ENCODE results near the gene CASP1. TPM values are rescaled to one million over a fixed set of nuclear protein-coding genes. Genes with fewer than 3 reads are reported as not detected.
A peak's percentile ranks its signal among the peaks of the same experiment; 100 is the strongest.

The CASP1 gene
- total RNA-seq, 1 donor from 2014 or later: 158 TPM

DNA sequence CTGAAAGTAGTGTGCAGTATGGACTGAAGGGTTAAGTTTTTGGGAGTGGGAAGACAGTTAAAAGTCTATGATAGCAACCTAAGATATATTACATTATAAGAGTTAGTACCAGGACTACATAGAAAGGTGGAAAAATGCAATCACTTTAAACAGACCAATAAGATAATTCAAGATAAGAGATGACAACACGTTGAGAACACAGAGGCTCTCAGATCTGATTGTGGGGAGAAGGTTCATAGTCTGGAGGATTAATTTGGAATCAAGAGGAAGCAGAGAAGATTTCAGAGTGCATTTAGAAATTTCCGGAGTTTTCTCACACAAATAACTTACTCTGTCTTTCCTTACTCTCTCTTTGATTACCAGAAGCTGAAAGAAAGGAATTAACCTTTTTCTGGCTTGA, 12.4 kb downstream of the CASP1 start:
- Histone ChIP-seq H3K9me3 (no peaks in the 10 kb centered on the region), H3K36me3 (peaks cover 22% of the 10 kb centered on the region), H3K27me3 (ENCODE audit: low read depth) (no peaks in the 10 kb centered on the region), H3K4me1 (no peaks in the 10 kb centered on the region), H3K27ac (peak overlapping the region; percentile 31), H3K4me3 (peak overlapping the region; percentile 3)
- ATAC-seq: no peak
- intact Hi-C loops (cut with DNase I): no loop called here
- TF ChIP-seq CTCF (IDR thresholded peaks at IDR 0.05): no peak
- DNase-seq: no peak

DNA sequence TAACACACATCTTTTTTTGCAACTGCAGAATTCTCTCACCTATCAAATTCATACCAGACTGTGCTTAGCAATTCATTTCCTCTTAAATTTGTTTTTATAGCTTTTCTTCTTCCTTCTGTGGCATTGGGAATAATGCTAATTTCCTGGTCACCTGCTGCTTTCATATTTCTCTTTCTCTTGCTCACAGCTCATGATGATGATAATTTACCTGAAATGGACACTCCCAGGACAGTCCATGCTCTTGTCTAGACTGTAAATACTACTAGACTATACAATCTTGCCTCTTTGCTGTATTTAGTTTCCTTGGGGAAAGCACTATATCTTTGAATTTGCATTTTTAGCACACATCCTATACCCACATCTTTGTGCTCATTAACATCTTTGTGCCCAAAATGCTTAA, 27.5 kb downstream of the CASP1 start:
- no peak for ATAC-seq
- intact Hi-C loops (cut with DNase I): no loop called here

GRCh38 chr11:105005451-105005845, 29.5 kb downstream of the CASP1 start:
- no peaks in the 10 kb centered on the region for H3K36me3 ChIP-seq
- H3K27me3 ChIP-seq (ENCODE audit: low read depth): no peaks in the 10 kb centered on the region
- H3K4me1 ChIP-seq: no peaks in the 10 kb centered on the region
- ATAC-seq (no peak), DNase-seq (no peak)
- no peak for TF ChIP-seq CTCF (IDR thresholded peaks at IDR 0.05)
- intact Hi-C loops (cut with DNase I): no loop called here
- H3K27ac ChIP-seq: no peak overlapping the region
- H3K4me3 ChIP-seq: no peak overlapping the region
- no peaks in the 10 kb centered on the region for H3K9me3 ChIP-seq

More for the DNA sequence above, 27.5 kb downstream of the CASP1 start:
- TF ChIP-seq CTCF (IDR thresholded peaks at IDR 0.05): no peak
- no peak for DNase-seq
- H3K9me3 ChIP-seq: no peaks in the 10 kb centered on the region
- H3K4me1 ChIP-seq: no peaks in the 10 kb centered on the region
- no peak overlapping the region for H3K4me3 ChIP-seq
- H3K27me3 ChIP-seq (ENCODE audit: low read depth): no peaks in the 10 kb centered on the region
- H3K36me3 ChIP-seq: no peaks in the 10 kb centered on the region
- no peak overlapping the region for H3K27ac ChIP-seq

DNA sequence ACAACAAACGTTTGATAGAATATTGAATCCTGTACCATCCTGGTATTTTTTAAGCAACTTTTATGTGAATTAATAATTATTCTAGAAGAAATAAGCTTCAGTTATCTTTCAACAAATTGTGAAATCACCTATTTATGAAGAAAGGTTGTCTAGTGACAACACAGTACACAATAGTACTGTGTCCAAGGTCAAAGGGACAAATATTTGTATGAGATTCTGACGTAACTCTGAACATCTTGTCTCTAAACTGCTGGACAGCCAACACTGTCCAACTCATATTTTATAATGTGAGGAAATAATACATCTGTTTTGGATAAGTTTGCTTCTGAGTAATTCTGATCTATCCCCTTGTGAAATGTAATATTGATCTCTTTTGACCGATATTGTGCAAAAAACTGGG, 30.9 kb downstream of the CASP1 start:
- TF ChIP-seq CTCF (IDR thresholded peaks at IDR 0.05): no peak
- no peak for ATAC-seq
- no peaks in the 10 kb centered on the region for H3K36me3 ChIP-seq
- no peak overlapping the region for H3K4me3 ChIP-seq
- no peaks in the 10 kb centered on the region for H3K4me1 ChIP-seq
- H3K27ac ChIP-seq: no peak overlapping the region
- intact Hi-C loops (cut with DNase I): no loop called here
- H3K9me3 ChIP-seq: no peaks in the 10 kb centered on the region
- H3K27me3 ChIP-seq (ENCODE audit: low read depth): no peaks in the 10 kb centered on the region
- DNase-seq: no peak

GRCh38 chr11:105003151-105003550, 31.8 kb downstream of the CASP1 start:
- Histone ChIP-seq H3K36me3 (no peaks in the 10 kb centered on the region), H3K27ac (no peak overlapping the region), H3K9me3 (no peaks in the 10 kb centered on the region), H3K27me3 (ENCODE audit: low read depth) (no peaks in the 10 kb centered on the region), H3K4me3 (no peak overlapping the region), H3K4me1 (no peaks in the 10 kb centered on the region)
- no peak for DNase-seq
- TF ChIP-seq CTCF (IDR thresholded peaks at IDR 0.05): no peak
- ATAC-seq: no peak
- intact Hi-C loops (cut with DNase I): no loop called here

DNA sequence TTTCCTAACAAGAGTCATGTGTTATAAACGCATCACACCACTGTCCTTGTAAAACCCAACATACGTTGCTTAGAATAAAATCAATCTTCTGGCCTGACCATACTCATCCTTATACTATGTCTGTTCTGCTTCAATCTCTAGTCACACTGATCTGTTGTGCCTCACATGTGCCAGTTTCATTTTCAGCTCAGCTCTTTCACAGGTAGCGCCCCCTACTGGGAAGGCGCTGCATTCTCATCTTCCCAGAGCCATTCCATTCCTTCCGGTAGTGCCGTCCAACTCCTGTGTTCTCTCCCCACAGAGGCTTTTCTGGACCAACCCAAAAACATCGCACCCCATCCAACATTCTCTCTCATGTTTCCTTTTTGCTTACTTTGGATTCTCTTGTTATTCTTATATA, 34.1 kb downstream of the CASP1 start:
- Histone ChIP-seq H3K27me3 (ENCODE audit: low read depth) (no peaks in the 10 kb centered on the region), H3K4me3 (no peak overlapping the region), H3K27ac (no peak overlapping the region), H3K4me1 (no peaks in the 10 kb centered on the region), H3K36me3 (no peaks in the 10 kb centered on the region), H3K9me3 (no peaks in the 10 kb centered on the region)
- peak; percentile 50 for DNase-seq
- peak; percentile 77 to 80 for ATAC-seq
- peak; percentile 71 for TF ChIP-seq CTCF (IDR thresholded peaks at IDR 0.05)
- intact Hi-C loops (cut with DNase I): no loop called here

All from lower lobe of right lung (tissue), 2 donors.